ENCODE data around the gene CFAP69.

DNA sequence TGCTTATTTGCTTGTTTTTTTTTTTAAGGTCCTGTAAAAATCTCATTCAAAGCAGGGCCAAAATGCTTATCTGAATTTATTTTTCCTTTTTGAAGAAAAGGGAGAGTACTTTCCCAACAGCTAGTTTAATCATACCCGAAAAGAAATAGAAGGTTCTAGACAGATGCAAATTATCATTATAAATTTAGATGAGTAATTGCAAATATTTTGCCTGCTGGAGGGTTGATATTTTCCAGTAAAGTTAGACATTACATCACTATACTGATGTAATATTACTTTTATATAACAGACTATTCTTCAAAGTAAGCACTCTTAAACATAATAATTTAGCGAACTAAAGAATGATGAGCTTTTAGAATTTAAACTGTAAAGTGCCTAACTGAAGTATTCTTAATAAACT, 14.1 kb upstream of the CFAP69 start:
- TF ChIP-seq POLR2A (IDR thresholded peaks at IDR 0.05; ENCODE audit: control extremely low read depth in 1 of 2, low read depth in 2 of 2, low read length in 2 of 2) (no peak), NRF1 (IDR thresholded peaks at IDR 0.05; ENCODE audit: low read depth, low read length) (no peak), SUZ12 (IDR thresholded peaks at IDR 0.05; ENCODE audit: low read length) (no peak), JUN (IDR thresholded peaks at IDR 0.05; ENCODE audit: low read depth, low read length) (no peak)
- TF ChIP-seq, protein P1, sequence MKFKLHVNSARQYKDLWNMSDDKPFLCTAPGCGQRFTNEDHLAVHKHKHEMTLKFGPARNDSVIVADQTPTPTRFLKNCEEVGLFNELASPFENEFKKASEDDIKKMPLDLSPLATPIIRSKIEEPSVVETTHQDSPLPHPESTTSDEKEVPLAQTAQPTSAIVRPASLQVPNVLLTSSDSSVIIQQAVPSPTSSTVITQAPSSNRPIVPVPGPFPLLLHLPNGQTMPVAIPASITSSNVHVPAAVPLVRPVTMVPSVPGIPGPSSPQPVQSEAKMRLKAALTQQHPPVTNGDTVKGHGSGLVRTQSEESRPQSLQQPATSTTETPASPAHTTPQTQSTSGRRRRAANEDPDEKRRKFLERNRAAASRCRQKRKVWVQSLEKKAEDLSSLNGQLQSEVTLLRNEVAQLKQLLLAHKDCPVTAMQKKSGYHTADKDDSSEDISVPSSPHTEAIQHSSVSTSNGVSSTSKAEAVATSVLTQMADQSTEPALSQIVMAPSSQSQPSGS (IDR thresholded peaks at IDR 0.05; ENCODE audit: low read length) = no peak
- TF ChIP-seq, protein P2, sequence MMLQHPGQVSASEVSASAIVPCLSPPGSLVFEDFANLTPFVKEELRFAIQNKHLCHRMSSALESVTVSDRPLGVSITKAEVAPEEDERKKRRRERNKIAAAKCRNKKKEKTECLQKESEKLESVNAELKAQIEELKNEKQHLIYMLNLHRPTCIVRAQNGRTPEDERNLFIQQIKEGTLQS (IDR thresholded peaks at IDR 0.05; ENCODE audit: insufficient read depth, low read depth, low read length) = no peak
- TF ChIP-seq, protein P3, sequence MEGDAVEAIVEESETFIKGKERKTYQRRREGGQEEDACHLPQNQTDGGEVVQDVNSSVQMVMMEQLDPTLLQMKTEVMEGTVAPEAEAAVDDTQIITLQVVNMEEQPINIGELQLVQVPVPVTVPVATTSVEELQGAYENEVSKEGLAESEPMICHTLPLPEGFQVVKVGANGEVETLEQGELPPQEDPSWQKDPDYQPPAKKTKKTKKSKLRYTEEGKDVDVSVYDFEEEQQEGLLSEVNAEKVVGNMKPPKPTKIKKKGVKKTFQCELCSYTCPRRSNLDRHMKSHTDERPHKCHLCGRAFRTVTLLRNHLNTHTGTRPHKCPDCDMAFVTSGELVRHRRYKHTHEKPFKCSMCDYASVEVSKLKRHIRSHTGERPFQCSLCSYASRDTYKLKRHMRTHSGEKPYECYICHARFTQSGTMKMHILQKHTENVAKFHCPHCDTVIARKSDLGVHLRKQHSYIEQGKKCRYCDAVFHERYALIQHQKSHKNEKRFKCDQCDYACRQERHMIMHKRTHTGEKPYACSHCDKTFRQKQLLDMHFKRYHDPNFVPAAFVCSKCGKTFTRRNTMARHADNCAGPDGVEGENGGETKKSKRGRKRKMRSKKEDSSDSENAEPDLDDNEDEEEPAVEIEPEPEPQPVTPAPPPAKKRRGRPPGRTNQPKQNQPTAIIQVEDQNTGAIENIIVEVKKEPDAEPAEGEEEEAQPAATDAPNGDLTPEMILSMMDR (IDR thresholded peaks at IDR 0.05; ENCODE audit: control extremely low read depth in 1 of 3, insufficient read depth in 1 of 3, low read depth in 1 of 3, low read length in 3 of 3) = no peak
